GM19239 (cell line): ENCODE results near the gene LDLRAD4.
"Not testable (repeated sequence)": the region's sequence is repeated elsewhere in the genome, so short reads cannot be mapped to it uniquely, and the experiment has no call there.

Experiments used
- DNase-seq: peaks from one replicate; pipeline ENCODE4 v3.0.0; 2011; ENCODE audit warnings: low spot score; ENCODE audit not compliant: insufficient read length
- FAIRE-seq: peaks from 2 replicates; lab custom pipeline; 2011; peaks lifted over from hg19 to GRCh38; lab: Jason Lieb, UNC

The LDLRAD4 gene

DNA sequence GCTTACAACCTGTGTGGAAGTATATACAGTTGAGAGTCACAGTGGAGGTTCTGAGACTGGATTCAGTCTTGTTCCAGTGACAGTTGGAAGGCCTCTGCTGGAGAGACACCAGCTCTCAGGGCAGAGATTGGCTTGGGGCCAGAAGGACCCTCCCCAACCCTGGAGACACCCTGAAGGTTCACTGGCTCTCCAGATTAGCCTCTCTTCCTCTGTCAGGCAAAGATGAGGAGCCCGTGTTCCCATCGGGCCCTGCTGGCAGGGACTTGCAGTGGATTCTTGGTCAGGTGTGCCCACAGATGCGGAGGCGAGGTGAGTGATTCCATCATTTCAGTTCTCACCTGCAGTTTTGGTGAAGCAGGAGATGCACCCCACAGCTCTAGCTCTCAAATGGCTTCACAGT is 429.2 kb downstream of the LDLRAD4 start:
- DNase-seq (no peak), FAIRE-seq (no peak)

DNA sequence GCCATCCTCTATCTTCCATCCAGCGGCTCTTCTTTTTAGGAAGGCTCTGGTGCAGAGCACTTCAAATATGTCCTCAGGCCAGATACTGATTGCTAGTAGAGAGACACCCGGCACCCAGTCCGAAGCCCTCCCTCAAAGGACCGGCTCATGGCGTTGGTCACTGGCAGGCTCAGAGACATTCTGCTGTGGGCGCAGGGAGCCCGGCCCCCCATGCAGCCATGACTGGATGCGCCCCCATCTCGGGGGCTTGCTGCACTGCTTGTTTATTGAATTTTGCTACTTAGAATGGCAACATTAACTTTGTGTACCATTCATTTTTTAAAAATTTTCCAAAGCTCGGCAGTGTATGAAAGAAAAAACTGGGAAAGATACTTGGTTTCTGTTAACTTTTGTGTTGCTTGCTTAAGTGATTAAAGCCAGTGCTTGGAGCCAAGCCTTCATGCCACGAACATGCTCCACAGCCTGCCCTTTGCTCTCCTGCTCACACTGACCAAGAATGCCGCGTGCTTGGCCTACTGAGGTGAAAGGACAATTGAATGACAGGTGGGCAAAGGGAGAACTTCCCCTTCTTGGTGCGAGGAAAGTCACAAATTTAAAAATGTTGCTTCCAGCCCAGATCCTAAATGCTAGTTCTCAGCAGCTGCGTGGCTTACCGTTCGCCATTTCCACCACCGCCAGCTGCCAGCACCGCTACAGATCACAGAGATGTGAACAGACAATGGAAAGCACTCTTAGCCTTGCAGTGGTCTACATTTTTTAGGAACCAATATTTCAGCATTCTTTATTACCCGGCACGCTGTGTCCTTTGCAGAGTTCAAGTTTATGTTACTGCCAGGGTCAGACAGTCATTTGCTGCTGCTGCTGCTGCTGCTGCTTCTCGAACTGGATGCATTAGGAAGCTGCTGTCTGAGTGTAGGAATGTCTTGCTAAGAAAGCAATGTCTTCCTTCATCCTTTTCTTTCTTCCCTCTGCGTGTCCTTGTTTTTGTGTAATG is 431.1 kb downstream of the LDLRAD4 start:
- DNase-seq (no peak), FAIRE-seq (no peak)

DNA sequence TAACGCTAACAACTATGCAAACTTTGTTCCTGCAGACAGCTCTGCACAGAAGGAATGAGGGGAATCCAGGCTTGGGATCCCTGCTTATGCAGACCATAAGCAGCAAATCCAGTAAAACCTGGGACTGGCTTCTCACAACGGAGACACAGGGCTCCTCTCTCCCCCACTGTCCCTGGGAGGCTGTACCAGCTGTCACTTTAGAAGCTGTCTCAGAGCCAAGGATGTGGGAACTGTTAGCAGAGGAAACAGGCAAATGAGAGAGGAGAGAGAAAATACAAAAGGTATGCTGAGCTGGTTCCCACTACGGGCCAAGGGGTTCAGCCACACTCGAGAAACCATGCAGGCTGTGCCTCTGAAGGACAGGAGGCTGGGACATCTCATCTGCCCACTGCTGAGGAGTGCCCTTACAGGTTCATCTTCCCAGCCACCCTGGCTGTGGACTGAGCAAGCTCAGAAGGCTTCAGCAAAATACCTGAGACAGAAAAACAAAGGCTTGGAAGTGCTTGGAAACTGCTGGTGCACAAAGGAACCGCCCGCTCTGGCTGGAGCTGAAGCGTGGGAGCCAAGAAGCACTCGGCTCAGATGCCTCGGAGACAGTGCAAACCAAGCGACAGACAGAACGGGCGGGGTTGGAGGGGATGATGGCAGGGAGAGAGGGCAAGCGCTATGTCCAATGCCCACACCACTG is 435.3 kb downstream of the LDLRAD4 start:
- no peak for DNase-seq

DNA sequence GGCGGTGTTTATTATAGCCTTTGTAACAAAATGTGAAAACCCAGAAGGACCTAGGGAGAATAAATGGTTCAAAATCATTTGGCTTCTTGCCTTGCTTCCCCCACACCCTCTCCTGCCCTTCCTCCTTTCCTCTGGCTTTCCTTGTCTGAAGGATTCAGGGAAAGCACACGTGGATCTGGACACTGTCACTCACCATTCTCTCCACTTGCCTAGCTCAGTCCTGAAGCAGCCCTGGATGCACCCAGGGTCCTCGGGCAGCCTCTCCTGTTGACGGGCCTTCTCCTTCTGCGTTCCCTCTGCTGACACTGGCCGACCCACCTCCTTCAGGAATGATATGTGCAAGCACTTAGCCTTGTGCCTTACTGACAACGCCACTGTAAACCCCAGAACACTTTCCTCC is 439.4 kb downstream of the LDLRAD4 start:
- DNase-seq, result no peak
- no peak for FAIRE-seq

More for the DNA sequence above, 435.3 kb downstream of the LDLRAD4 start:
- no peak for FAIRE-seq

DNA sequence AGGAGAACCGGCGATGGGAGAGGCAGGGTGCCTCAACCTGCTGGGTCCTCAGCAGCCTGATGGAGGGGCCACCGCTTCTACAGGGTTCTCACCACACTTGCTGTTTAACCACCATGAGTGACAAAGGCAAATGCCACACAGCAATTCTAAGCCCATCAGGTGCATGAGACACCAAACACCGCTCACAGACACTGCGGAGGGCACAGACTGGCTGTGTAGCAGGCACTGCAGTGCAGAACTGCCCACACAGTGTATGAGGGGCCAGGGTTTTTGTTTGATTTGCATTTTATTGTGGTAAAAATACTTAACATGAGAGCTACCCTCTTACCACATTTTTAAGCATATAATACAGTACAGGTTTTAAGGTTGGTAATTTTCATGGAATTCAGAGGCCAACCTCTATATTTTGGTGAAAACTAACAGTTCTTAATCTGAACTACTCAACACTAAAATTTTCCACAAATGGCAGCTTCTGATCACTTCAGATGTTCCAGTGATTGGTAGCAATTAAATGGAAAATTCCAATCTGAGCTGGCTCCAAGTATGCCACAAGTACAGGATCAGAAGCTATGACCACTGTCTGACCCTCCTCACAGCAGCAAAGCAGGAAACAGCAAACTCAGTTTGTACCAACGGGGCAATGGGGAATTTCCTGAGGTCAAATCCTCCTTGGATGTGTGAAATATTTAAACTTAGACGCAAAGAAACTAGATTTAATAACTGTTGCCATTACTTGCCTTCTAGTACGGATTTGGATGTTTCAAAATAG is 440.1 kb downstream of the LDLRAD4 start:
- DNase-seq (no peak), FAIRE-seq (no peak)

DNA sequence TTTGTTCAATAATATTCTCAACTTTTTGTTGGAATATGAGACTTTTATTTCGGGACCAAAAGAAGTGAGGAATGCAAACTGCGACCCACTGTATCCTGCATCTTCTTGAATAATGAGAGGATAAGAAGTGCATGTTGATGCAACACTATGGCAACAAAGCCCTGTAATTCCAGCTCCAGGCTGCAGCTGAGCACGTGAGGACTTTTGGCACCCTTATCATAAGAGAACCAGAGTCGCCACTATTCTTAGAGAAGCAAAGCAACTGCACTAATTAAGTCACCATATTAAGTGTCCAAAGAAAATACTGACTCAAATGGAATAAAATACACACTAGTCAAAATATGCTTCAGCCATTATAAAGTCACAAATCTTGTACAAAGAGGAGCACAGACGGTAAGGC is 441.9 kb downstream of the LDLRAD4 start:
- DNase-seq, result no peak

DNA sequence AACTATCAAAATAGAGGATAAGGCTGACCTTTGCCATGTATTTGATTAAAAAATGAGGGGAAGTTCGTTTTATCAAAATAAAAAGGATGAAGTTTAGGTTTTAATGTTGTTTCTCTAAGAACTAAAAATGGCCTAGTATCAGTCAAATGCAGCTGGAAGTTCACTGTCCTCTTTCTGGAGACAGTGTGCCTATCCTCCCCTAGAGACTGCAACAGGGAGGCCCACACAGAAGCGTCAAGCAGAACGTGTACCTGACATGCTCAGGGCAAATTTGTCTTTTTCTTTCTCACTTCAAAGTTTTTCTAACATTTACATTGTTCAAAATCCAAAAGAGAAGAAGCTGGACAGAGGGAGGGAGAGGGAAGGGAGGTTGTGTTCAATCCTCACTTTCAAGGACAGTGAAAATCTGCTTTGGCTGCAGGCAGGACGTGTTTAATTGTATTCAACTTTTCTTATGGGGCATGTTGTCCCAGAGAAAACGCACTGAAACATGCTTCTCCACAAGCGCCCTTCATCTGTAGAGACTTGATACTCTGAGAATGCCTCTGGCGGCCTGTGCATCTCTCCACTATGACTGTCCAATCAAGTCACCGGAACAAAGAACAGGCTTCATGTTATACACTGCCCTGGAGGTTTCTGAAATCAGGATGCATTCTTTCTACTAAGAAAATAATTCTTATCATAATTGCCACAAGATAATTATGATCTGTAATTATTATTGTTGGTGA is 442.7 kb downstream of the LDLRAD4 start:
- DNase-seq (no peak), FAIRE-seq (no peak)

More for the DNA sequence above, 441.9 kb downstream of the LDLRAD4 start:
- no peak for FAIRE-seq

DNA sequence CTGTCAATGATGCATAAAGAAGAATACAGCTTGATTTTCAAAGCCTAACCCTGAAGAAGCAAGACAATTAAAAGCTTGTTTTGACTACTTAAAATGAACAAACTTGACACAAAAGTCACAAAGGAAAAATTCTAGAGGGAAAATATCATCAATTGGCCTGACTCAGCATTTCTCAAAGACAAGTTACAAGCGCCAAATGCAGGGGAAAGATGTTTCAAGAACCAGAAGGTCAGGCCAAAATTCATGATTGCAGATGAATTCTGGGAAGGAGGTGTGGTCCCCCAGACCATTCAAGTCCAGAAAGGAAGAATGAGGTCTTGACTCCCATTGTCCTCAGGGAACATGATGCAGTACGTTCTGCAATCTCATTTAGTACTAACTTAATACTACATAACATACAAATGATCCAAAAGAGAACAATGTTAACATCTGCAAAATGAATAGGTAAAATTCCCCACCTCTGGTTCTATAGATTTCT is 443.3 kb downstream of the LDLRAD4 start:
- FAIRE-seq, result no peak

DNA sequence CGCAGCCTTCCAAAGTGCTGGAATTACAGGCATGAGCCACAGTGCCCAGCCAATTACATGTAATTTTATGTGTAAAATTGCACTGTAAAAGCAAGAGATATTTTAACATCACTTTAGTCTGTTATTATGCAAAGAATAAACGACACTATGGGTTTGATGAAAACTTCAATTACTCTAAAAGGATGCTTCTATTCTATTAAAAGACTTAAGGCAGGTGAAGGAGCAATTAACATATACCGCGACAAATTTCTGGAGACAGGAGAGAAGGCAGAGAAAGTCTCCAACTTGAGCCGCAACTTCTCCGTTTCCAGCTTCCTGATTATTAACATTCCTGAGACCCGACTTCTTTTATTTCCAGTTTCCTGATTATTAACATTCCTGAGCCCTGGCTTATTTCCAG is 454.1 kb downstream of the LDLRAD4 start:
- FAIRE-seq (no peak), DNase-seq (no peak)

More for the DNA sequence above, 443.3 kb downstream of the LDLRAD4 start:
- no peak for DNase-seq

DNA sequence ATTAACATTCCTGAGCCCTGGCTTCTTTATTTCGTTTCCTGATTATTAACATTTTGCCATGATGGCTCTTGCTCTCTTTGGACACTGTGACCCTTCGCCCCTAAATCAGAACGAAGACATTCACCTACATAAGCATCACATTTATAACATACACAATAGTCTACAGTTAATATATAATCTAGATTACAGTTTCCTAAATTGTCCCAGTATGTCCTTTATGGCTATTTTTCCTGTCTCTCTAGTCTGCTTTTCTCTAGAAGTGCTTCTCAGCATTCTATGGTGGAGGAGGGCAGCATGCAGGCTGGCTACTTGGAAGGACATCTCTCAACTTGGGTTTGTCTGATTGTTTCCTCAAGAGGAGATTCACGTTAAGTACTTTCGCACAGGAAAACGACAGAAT is 457.9 kb downstream of the LDLRAD4 start:
- no peak for DNase-seq

DNA sequence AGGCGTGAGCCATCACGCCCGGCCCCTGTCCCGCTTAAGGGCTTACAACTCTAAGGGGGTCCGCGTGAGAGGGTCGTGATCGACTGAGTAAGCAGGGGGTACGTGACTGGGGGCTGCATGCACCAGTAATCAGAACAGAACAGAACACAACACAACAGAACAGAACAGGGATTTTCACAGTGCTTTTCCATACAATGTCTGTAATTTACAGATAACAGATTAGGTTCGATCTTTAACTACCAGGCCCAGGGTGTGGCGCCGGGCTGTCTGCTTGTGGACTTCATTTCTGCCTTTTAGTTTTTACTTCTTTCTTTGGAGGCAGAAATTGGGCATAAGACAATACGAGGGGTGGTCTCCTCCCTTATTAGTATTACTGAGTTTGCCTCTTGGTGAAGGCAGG is 458.8 kb downstream of the LDLRAD4 start:
- not testable (repeated sequence) for FAIRE-seq, DNase-seq

More for the DNA sequence above, 457.9 kb downstream of the LDLRAD4 start:
- FAIRE-seq, result no peak

DNA sequence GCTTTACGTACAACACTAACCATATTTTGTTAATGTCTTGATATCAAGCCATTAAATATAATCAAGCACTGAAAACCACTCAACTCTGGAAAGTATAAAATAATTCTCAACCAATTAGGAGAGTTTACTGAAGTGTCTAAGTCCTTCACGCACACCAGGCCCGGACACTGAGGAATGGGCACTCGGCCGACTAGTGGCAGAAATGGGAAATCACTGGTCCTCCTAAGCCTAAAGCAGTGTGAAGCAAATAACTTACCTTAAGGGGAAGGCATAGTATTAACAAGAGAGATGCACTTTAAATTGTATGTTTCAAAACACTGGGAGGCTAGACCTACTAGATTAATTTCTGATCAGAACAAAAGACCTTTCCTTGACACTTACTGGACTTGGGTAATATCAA is 462.1 kb downstream of the LDLRAD4 start:
- no peak for DNase-seq
- FAIRE-seq, result no peak

DNA sequence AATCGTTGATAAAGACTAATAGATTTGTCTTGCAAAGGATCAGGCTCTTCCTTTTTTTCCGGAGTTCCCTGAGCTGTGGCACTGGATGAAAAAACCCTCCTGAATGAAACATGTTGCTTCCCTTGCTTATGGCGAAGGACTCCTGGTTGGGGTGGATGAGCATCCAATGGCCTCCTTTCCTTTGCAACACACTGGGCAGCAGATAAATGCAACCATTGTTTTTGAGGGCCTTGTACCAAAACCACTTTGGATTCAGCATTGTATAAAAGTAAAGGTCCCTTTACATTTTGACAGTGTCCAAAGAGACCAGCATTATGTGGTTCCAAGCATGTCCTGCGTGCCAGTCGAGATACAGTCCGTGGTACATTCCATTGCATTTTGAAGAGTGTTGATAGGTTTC is 463.1 kb downstream of the LDLRAD4 start:
- FAIRE-seq (no peak), DNase-seq (no peak)

DNA sequence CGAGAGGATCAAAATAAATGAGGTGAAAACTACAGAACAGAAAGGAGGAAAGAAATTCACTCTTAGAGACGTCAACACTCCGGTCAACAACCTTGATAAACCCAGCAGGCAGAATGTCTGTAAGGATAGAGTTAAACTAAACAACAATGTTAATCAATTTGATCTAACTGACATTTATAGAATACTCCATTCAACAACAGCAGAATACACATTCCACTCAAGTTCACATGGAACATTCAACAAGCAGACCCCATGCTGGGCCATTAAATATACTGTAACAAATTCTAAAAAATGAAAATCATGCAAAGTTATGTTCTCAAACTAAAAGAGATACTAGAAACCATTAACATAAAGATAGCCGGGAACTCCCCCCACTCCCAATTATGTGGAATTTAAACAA is 466.0 kb downstream of the LDLRAD4 start:
- FAIRE-seq, result no peak
- no peak for DNase-seq

DNA sequence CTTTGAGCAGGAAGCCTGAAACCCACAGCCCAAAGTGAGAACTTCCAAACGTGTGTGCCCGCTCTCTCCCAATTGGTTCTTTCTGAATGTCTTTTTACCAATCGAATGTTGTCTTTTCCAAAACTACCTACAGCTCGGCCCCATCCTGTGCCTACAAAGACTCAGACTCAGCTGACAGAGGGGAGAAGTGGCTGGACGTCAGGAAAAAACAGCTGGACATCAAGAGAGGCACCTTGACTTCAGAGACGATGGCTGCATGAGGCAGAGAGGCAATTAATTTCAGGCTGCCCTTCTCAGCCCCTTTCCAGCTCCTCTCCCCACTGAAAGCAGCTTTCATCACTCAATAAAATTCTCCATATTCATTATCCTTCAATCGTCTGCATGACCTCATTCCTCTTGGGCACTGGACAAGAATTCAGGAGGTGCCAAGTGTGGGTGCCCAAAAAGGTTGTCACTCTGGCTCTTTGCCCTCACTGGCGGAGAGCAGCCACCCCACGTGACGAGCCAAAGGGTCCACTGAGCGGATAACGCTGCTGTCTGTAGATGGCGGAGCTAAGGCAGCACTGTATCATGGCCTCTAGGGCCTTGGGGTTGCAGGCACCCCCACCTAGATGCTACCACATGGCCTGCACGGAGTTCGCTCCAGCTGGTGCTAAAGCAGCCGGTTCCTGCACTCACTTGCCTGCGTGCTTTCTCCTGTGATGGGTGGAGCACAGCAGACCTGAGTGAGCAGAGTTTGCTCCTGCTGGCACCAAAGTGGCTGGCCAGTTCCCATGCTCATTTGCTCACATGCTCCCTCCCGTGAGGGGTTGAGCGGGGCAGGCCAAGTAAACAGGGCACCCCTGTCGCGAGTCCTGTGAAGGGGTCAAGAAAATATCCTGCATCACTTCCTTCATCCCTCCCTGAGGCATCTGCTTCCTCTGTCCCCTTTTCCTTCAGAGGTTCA is 469.9 kb downstream of the LDLRAD4 start:
- FAIRE-seq, result no peak
- no peak for DNase-seq

DNA sequence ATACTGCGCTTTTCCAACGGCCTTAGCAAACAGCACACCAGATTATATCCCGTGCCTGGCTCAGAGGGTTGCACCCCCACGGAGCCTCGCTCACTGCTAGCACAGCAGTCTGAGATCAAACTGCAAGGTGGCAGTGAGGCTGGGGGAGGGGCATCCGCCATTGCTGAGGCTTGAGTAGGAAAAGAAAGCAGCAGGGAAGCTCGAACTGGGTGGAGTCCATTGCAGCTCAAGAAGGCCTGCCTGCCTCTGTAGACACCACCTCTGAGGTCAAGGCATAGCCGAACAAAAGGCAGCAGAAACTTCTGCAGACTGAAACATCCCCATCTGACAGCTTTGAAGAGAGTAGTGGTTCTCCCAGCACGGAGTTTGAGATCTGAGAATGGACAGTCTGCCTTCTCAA is 471.5 kb downstream of the LDLRAD4 start:
- not testable (repeated sequence) for DNase-seq, FAIRE-seq

DNA sequence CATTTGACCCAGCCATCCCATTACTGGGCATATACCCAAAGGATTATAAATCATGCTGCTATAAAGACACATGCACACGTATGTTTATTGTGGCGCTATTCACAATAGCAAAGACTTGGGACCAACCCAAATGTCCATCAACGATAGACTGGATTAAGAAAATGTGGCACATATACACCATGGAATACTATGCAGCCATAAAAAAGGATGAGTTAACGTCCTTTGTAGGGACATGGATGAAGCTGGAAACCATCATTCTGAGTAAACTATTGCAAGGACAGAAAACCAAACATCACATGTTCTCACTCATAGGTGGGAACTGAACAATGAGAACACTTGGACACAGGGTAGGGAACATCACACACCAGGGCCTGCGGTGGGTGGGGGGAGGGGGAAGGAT is 476.8 kb downstream of the LDLRAD4 start:
- FAIRE-seq, DNase-seq: not testable (repeated sequence)

DNA sequence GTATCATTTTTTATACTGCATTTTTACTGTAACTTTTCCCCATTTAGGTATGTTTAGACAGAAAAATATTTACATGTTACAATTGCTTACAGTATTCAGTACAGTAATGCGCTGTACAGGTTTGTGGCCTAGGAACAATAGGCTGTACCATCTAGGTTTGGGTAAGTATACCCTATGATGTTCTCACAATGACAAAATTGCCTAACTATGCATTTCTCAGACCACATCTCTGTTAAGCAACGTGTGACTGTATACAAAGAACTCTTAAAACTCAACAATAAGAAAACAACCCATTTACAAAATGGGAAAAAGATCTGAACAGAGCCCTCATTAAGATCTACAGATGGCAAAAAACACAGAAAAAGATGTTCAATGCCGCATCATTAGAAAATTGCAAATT is 478.4 kb downstream of the LDLRAD4 start:
- FAIRE-seq, result no peak
- DNase-seq, result no peak

DNA sequence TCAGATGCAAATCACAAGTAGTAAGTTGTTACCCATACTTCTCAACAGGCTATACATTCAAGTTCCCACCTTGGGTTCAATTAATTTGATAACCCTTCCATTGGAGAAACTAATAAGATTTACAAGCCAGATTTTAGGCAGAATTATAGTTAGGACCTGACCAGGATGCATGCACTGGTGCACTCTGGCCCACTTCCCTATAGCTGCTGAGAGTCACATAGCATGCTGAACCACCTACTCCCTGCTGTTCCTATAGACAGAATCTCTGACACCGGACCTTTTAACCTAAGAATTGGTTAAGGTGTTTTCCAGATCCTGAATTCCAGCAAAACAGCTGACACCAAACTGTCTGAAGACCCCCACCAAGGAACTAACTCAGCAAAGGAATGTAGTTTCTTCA is 481.6 kb downstream of the LDLRAD4 start:
- FAIRE-seq, result no peak
- DNase-seq, result no peak
